Effector CD8-positive, alpha-beta T cell (primary cell): ENCODE results near the gene MAPT.
"Not testable (repeated sequence)": the region's sequence is repeated elsewhere in the genome, so short reads cannot be mapped to it uniquely, and the experiment has no call there.

Source experiments
- DNase-seq: peaks from one replicate; lab custom pipeline; 2025; lab: John Stamatoyannopoulos, UW

The MAPT gene

DNA sequence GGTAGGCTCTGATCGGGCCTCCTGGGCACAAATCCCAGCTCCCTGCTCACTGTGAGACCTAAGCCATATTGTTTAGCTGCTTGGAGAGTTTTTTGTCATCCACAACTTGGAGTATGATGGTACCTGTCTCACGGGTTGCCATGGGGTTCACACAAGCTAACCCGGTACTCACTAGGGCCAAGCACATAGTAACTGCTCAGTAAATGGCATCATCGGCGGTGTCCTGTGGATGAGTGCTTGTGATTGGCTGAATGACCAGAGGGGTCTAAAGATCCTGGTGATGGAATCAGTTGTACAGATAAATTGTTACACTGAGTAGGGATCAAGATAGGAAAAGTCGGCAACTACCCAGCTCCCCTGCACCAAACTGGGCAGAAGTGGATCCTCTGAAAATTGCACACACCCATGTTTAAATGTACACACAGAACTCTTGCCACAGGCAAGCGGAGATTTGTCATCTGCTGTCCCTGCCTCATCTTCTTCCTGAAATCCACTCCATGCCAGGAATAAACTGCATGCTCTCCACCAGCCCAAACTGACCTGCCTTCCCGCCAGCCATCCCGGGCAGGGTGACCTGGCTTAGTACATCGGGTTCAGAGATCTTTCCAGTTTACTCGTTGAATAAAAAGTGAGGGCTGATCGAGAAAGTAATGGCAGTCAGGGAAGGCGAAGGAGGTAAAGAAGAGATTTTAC, 6.5 kb downstream of the MAPT start:
- no peak for DNase-seq

DNA sequence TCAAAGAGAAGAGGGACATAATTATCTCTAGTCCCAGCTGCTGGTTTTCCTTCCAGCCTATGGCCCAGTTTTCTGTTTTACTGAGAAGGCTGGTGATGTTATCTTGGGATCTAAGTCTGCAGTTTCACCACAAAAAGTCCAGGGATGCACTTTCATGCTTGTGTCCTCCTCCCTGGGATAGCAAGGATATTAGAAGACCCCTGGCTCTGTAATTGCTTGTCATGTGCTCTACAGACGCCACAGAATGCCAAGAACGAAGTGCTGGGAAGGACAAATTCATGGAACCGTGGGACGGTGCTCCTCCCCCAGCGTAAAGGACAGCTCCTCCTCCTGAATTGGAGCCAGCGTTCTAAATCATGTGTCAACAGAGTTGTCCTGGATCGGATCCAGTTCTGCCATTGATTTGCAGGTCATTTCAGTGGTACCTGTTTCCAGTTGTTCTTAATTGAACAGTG, 8.6 kb downstream of the MAPT start:
- DNase-seq = no peak

DNA sequence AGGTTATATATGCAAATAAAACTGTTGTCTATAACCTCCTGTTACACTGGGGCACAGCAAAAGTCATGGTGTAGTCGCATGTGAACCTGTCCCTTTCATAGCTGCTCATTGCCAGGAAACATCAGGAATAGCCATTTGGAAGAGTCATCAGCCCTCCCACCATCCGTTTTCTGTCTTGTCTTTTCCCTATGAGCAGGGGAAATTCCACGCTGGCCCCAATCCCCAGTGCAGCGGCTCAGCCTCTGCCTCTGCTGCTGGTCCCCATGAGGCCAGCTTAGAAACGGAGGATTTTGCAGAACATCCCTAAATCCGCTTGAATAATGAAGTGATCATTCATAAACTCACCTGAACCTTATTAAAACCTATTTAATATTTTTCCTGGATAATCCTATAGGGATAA, 10.5 kb downstream of the MAPT start:
- no peak for DNase-seq

DNA sequence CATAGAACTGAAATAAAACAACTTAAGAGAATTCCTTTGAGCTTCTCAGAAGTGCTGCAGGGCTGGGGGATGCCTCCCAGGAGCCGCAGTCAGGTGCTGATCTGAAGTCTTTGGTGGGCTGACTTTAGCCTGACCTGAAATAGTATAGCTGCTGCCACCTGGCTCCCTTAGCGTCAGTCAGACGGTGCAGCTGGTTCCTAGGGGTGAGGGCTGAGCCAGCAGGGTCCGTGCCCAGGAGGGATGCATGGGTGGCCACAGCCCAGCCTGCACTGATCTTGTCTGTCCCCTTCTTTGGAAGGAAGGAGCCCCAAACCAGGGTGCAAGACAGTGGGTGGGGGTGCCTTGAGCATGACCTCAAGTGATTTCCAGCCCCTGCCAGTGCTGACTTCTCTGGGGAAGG, 11.5 kb downstream of the MAPT start:
- no peak for DNase-seq

DNA sequence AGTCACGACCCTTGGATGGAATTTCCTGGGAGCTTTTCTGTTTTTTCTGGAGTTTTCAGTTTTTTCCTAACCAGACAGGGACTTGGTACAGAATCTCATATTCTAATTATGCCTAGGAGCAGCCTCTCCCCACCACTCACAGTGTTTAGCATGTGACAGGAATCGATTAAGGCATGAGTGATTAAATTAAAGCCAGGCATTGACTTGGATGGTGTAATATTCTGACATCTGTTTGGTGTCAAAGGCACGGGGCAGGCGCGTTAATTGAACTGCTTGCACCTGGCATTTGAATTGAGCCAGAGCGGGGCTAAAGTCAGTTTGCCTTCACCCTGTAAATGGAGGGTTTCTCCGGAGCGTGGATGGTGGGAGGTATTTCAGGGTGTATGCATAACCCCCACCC, 11.9 kb downstream of the MAPT start:
- no peak for DNase-seq

DNA sequence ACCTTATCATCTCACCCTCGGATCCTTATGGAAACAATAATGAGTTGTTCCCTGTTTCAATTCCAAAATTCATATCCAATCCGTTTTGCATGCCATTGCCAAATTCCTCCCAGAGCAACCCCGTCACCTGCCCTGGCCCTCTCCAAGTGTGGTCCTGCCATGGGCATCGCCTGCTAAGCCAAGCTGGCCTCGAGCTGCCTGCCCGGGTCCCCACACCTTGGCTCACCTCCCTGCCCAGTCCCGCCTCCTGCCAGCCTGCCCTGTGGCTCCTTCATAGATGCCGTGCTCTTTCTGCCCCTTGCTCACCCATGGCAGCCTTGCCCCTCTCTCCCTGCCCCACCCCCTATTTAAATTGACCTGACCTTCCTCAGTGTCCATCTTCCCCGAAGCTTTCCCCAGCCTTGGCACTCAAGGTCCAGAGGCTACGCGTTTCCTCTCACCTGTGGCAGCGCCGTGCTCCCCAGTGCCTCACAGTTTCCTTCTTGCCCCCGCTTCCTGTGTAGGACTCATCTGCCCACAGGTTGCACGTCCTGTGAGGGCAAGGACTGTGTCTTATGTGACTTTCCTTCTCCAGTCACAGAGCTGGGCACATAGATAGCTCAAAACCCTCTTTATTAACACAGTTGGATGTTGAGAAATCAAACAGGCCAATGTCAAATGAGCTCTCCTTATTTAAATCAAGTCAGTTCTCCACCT, 12.7 kb downstream of the MAPT start:
- no peak for DNase-seq

DNA sequence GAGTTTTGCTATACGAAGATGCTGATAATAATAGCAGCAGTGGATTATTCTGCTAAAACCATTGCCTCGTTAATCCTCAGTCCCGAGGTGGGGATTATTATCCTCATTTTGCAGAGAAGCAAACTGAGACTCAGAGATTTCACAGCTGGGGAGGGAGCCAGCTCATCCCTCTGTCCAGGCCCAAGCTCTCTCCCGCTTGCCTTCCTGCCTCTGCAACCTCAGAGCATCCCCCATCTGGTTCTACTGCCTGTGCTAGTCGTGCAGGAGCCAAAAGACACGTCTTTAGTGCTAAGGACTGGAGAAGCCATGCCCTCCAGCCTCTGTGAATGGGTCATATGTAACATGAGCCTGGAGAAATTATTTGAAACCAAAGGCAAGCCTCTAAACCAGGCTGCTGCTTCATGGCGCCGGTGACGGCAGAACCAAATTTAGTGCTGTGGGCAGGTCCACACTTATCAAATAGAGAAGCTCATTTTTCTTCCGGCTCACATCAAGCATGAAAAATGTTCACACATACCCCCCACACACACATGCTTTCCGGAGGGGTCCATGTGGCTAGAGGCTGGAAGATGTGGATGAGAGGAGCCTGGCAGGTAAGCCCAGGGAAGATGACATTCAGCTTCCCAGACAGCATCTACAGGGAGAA, 13.5 kb downstream of the MAPT start:
- DNase-seq = no peak

DNA sequence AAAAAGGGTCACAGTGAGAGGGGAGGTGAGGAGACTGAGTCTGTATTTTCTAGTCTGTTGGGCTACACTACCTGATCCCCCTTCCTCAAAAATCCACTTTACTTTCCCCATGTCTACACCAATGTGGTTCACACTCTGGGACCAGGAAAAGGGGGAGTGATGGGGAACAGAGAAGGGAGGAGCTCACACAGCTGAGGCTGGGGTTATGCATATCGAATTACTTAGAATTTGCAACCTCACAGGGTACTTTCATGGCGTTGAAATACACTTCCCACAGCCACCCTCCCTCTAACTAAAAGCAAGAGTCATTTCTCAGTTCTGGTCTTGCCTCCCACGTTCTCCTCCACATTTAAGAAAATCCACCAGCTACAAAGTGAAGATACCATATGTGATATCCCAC, 14.1 kb downstream of the MAPT start:
- DNase-seq = no peak

DNA sequence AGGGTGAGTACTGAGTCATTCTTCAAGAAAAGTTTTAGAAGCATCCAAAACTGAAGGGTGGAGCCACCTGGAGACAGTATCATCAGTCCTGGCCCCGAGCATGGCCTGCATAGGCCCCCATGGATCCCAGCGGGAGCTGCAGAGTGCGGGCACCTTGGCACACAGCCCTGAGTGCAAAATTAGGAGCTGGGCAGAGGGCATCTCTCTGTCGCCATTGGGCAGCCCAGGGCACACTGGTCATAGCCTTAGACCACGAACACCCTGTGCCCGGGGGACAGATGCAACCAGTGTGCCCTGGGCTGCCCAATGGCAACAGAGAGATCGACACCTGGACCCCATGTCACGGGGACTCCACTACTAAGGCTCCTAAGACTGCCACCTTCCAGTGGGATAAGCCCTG, 14.6 kb downstream of the MAPT start:
- no peak for DNase-seq

DNA sequence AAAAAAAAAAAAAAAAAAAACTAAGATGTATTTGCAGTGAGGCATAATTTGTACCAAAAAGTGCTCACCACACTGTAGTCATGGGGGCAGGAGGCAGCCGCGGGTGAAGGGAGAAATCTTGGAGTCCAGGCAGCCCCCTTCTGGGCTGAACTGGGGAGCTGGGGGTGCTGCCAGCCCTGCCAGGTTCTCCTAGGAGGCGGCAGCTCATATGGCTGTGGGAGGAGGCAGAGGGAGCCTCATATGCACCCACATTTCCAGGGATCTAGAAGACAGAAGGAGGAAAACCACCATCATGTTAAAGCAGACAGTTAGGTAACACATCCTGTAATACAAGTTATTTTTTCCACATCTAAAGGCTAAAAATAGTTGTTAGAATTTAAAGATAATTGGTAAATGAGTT, 16.3 kb downstream of the MAPT start:
- DNase-seq = no peak

DNA sequence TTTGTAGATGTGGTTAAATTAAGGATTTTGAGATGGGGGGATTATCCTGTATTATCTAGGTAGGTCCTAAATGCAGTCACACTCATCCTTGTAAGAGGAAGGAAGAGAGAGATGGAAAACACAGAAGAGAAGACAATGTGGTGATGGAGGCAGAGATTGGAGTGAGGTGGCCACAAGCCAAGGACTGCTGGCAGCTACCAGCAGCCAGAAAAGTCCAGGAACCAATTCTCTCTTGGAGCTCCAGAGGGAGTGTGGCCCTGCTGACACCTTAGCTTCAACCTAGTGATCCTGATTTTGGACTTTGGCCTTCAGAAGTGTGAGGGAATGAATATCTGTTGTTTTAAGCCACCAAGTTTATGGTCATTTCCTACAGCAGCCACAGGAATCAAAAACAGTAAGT, 18.0 kb downstream of the MAPT start:
- DNase-seq = no peak

DNA sequence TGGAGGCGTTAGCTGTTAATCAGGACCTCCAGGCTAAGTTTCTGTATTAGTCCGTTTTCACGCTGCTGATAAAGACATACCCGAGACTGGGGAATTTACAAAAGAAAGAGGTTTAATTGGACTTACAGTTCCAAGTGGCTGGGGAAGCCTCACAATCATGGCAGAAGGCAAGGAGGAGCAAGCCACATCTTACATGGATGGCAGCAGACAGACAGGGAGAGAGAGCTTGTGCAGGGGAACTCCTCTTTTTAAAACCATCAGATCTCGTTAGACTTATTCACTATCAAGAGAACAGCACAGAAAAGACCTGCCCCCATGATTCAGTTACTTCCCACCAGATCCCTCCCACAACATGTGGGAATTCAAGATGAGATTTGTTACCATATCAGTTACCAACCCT, 18.7 kb downstream of the MAPT start:
- not testable (repeated sequence) for DNase-seq

DNA sequence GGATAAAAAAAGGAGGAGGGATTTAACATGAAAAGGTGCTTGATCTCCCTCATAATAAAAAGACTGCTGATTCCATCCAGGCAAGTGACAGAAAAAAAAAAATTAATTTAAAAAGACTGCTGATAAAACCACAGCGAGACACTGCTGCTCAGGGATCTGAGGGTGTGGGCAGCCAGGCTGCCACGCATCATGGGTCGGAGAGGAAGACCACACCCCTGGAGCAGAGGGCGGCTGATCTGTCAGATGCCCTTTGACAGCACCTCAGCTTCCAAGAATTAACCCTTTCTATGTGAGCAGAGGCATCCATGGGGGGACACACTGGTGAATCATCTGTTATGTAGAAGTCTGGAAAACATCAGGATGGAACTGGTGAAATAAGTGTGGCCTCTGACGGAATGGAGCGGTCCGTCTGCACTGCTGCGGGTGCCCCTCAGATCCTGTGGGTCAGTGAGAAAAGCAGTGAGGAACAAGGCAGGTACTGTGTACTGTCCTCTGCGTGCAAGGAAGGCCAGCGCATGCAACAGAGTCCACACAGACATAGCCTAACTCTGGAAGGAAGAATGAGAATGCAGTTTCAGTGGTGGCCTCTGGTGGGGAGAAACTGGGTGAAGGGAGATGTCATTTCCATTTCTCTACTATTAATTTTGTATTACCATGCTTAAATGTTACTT, 19.8 kb downstream of the MAPT start:
- no peak for DNase-seq

DNA sequence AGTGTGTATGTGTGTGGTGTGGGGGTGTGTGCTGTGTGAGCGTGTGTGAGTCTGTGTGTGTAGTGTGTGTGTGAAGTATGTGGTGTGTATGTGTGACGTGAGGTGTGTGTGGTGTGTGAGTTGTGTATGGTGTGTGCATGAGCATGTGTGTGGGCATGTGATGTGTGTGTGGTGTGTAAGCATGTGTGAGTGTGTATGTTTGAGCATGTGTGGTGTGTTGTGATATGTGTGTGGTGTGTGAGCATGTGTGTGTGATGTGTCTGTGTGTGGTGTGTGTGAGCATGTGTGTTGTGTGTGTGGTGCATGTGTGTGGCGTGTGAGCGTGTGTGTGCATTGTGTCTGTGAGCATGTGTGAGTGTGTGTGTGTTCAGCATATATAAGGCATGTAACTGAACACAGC, 20.9 kb downstream of the MAPT start:
- no peak for DNase-seq

DNA sequence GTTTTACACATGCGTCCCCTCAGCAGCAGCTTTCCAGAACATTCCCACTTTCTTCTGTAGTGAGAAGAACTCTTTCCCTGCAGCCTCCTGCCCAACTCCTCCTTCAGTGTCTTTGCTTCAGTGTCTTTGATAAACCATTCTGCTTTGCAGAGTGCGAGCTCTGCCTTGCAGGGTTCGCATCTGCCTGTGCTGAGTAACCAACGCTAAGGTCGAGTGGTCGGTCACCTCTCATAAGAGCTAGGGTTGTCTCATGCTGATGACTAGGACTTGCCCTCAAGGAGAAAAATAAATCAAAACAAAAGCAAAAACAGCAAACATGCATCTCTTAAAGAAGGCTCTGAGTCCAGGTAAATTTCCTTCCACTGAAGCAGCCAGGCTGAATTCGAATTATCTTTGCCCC, 22.7 kb downstream of the MAPT start:
- DNase-seq = no peak

DNA sequence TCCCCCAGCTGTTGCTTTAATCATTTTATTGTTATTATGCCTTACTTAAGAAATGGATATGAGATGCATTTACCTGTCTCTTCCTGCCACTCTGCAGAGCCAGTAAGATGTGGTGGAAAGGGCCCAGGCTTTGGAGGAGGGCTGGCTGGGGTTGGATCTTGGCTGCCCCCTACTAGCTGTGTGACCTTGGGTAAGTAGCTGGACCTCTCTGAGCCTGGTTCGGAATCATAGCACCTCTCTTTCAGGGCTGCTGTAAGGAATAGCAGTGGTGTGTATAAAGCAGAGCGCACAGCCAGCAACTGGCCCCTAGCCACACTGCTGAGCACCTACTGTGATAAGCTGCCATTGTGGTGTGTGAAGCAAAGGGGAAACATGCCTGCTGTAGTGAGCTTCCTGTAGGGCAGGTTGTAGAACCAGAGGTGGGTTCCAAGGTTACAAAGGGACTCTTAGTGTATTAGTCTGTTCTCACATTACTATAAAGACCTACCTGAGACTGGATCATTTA, 23.9 kb downstream of the MAPT start:
- no peak for DNase-seq

DNA sequence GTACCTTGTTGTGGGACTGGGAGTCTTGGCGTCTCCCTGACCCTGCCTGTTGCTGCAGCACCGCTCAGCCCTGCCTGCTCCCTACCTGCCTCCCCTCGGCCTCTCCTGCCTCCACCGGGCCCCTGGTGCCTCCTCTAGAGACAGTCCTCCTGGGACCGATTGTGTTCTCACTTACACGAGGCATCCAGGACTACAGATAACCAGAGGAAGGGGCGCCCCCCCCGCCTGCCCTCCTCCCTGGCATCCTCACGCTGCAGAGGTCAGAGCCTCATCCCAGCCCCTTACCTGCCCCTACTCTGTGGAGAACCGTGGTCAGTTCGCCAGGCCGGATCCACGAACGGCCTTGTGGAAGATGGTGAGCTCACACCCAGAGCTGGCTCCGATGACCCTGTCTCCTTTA, 24.8 kb downstream of the MAPT start:
- DNase-seq = no peak

DNA sequence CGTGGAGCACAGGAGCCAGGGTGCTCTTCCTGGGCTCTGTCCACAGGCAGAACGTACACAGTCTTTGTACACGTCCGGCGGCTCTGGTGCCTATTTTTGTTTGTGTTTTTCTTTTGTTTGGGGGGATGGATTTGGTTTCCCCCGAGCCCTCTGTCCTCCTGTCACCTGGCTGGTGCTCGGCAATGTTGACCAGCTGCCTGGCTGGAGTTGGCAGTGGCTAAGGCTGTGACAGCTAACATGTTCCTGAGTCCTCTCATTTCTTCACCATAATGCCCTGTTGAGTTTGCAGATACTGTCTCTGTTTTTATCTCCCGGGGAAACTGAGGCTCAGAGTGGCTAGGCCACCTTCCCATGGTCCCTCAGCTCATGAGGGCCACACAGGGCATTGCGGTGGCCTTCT, 25.7 kb downstream of the MAPT start:
- no peak for DNase-seq

DNA sequence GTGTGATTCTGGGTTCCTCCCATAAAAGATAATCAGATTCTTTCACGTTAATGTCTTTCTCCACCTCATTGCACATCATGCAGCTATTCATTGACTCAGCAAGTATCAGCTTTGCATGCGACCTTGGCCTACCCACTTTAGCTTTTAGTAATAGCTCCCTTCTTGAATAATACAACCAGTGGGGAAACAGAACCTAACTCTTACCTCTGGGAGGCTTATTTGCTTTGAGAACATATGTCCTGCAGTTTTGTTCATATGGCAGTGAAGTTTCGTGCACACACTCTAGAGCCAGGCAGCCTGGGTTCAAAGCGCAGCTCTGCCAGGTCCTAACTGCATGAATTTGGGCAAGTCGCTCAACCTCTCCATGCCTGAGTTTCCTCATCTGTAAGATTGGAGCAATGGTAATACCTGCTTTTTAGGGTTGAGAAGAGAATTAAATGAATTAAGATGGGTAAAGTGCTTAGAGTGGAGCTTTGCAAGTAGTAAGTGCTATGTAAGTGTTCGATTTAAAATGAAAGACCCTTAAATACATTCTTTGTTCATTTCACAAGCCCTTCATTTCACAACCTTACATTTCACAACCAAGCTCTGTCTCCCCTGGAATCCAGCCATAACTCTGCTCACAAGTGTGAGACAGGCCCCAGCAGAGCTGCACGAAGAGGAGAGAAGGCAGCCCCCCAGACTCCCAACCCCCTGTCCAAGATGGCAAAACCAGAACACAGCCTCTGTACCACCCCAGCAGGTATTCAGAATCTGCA, 29.3 kb downstream of the MAPT start:
- no peak for DNase-seq

DNA sequence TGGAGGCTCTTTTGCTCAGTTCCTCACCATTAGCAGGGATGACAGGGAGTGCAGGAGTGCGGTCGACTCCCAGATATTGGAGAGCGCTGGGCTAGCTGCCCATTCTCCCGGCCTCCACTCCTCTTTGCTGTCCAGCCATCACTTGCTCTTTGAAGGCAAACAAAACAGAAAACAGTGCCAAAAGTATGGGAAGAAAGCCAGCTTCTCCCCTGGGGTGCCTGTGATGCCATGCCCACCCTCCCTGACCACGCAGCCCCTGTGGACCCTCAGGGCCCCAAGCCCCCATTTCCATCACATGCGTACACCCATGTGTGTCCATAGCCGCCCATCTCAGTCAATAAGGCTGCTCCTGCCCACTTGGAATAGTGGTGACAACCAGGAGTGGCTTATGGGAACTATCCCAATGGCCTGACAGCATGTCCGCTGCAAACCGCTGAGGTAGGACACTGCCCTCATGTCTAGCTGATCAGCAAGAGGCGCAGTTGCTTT, 30.0 kb downstream of the MAPT start:
- no peak for DNase-seq

DNA sequence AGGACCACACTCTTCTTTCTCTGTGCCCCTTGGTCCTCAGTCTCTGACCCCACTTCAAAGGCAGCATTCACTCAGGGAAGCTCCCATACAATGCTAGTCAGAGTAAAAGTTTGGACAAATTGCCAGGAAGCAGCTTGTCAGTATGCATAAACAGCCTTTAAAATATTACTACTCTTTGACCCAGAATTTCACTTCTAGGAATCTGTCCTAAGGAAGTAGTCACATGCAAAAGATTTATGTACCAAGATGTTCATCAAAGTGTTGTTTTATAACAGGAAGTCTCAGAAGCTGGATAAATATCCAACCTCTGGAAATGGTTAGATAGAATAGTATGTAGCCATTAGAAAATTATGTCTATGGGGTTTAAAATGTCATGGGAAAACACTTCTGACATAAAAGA, 31.0 kb downstream of the MAPT start:
- DNase-seq = no peak

DNA sequence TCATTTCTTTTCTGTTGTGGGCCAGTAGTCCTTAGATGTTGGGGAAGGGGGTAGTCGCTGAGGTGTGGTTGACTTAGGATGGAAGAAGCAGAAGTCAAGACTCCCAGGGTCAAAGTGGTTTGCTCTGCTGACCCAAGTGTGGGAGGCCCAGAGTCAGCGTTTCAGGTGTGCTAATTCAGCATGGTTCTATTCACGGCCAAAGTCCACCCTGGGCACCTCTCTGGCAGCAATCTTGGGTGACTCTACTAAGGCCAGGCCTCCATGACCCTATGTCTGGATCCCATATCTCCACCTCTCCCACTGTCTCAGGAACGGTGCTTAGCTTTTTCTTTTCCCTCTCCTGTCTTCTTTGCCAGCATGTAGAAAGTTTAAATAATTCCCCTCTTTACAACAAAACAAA, 32.9 kb downstream of the MAPT start:
- no peak for DNase-seq
